HepG2 (cell line): Measurements from ENCODE around the gene RGS8. TPM values are rescaled to one million over a fixed set of nuclear protein-coding genes. Genes with fewer than 3 reads are reported as not detected.

Experiments used
- ATAC-seq: fragments of 200-7000 bp; cut with Tn5 transposase; 3 replicates; pipeline ENCODE4 v1.9.1; 2020; ENCODE audit warnings: mild to moderate bottlenecking, moderate library complexity
- BruUV-seq: library from RNA; stranded (reverse); fragments of 400-500 nt; replicated peaks from 2 replicates; lab custom pipeline; 2021; lab: Mats Ljungman, UMichigan
- CTCF ChIA-PET: fragments of 300-600 bp; formaldehyde crosslinking; extraction: SDS; loops from one replicate; lab custom pipeline; 2021; ENCODE audit warnings: low total read pairs, inconsistent platforms, low intra/inter-chr PET ratio; lab: Yijun Ruan, JAX
- POLR2A ChIA-PET: fragments of 350-600 bp; sonication (Branson Sonifier 250); formaldehyde crosslinking; loops from one replicate; lab custom pipeline; 2020; ENCODE audit warnings: antibody characterized with exemption, inconsistent platforms; lab: Yijun Ruan, JAX
- DNase-seq: peaks from one replicate; pipeline ENCODE4 v3.0.0-alpha.2; 2015; ENCODE audit warnings: low spot score
- FAIRE-seq: peaks from 3 replicates; lab custom pipeline; 2011; peaks lifted over from hg19 to GRCh38; lab: Jason Lieb, UNC
- H2AFZ ChIP-seq: one replicate; pipeline ENCODE4 v1.6.1; 2011; ENCODE audit warnings: low read length, inconsistent platforms
- H3K27ac ChIP-seq: fragments of 300-600 bp; 3 replicates; pipeline ENCODE4 v1.8.0; 2011; ENCODE audit warnings: mixed run types, mild to moderate bottlenecking, mixed read lengths, low read length, inconsistent platforms; ENCODE audit not compliant: insufficient read depth; ENCODE audit errors: extremely low read length
- H3K27me3 ChIP-seq, 2 experiments: fragments of 200-600 bp in 1 of 2; 2 replicates in 1 of 2; 3 replicates in 1 of 2; pipeline versions ENCODE4 v1.6.0 to v1.8.0; 2011; ENCODE audit warnings: low read length in 2 of 2, mild to moderate bottlenecking in 2 of 2, moderate library complexity in 2 of 2, inconsistent platforms in 1 of 2; ENCODE audit not compliant: insufficient read depth in 2 of 2, control insufficient read depth in 1 of 2
- H3K36me3 ChIP-seq, 2 experiments: fragments of 200-600 bp in 1 of 2; replicated peaks in 1 of 2; 2 replicates in 1 of 2; 3 replicates in 1 of 2; pipeline versions ENCODE4 v1.5.1 to v1.8.0; 2011; ENCODE audit warnings: low read length in 2 of 2, inconsistent platforms in 1 of 2; ENCODE audit not compliant: insufficient read depth in 2 of 2, control insufficient read depth in 1 of 2
- H3K4me1 ChIP-seq: 2 replicates; pipeline ENCODE4 v1.5.1; 2012; ENCODE audit warnings: low read length, inconsistent platforms; ENCODE audit not compliant: insufficient read depth
- H3K4me2 ChIP-seq: 2 replicates; pipeline ENCODE4 v1.6.0; 2011; ENCODE audit warnings: low read depth, low read length, inconsistent platforms
- H3K4me3 ChIP-seq, 3 experiments: fragments of 200-600 bp in 1 of 3; sonication (generic), shearing (Covaris generic) in 1 of 3; replicated peaks in 1 of 3; 2 replicates each; pipeline ENCODE4 v1.5.1; 2011 to 2016; ENCODE audit warnings: low read length in 3 of 3, inconsistent platforms in 2 of 3, low read depth in 2 of 3, mild to moderate bottlenecking in 2 of 3, control low read depth in 1 of 3, mixed read lengths in 1 of 3; ENCODE audit not compliant: insufficient read depth in 1 of 3
- H3K79me2 ChIP-seq: one replicate; pipeline ENCODE4 v1.6.1; 2011; ENCODE audit warnings: low read length, inconsistent platforms; ENCODE audit not compliant: insufficient read depth
- H3K9ac ChIP-seq: 2 replicates; pipeline ENCODE4 v1.6.0; 2011; ENCODE audit warnings: mild to moderate bottlenecking, low read depth, low read length, inconsistent platforms; ENCODE audit not compliant: insufficient read depth
- H3K9me3 ChIP-seq: 2 replicates; pipeline ENCODE4 v1.5.1; 2012; ENCODE audit warnings: mild to moderate bottlenecking, low read length
- H4K20me1 ChIP-seq: 2 replicates; pipeline ENCODE4 v1.6.0; 2011; ENCODE audit warnings: inconsistent platforms, mild to moderate bottlenecking, low read length, moderate library complexity; ENCODE audit not compliant: insufficient read depth
- GTF3A ChIP-seq: sonication (generic); formaldehyde crosslinking; conservative IDR thresholded peaks from 2 replicates; pipeline ENCODE4 v1.4.0; 2020; ENCODE audit warnings: mild to moderate bottlenecking, missing genetic modification reagents
- HNRNPUL1 ChIP-seq: fragments of 200-400 bp; formaldehyde crosslinking; IDR thresholded peaks from 2 replicates; pipeline ENCODE4 v1.6.1; 2017; ENCODE audit warnings: low read depth, mild to moderate bottlenecking, low read length, moderate library complexity
- NFKBIZ ChIP-seq: IDR thresholded peaks from 2 replicates; pipeline ENCODE4 v1.6.1; 2018; ENCODE audit warnings: missing genetic modification reagents, missing compliant biosample characterization
- NFYB ChIP-seq: sonication (generic); formaldehyde crosslinking; IDR thresholded peaks from 2 replicates; pipeline ENCODE4 v1.4.0; 2020; ENCODE audit warnings: missing genetic modification reagents
- PRPF4 ChIP-seq: fragments of 200-400 bp; formaldehyde crosslinking; IDR thresholded peaks from 2 replicates; pipeline ENCODE4 v1.6.1; 2016; ENCODE audit warnings: low read length, low read depth; ENCODE audit not compliant: poor library complexity, severe bottlenecking
- SP140L ChIP-seq: sonication (generic); formaldehyde crosslinking; IDR thresholded peaks from 2 replicates; pipeline ENCODE4 v1.4.0; 2020; ENCODE audit warnings: missing genetic modification reagents, borderline replicate concordance
- UBTF ChIP-seq: sonication (generic); formaldehyde crosslinking; IDR thresholded peaks from 2 replicates; pipeline ENCODE4 v1.4.0; 2020; ENCODE audit warnings: mild to moderate bottlenecking, missing genetic modification reagents
- ZKSCAN5 ChIP-seq: sonication (generic); formaldehyde crosslinking; IDR thresholded peaks from 2 replicates; pipeline ENCODE4 v1.5.1; 2020; ENCODE audit warnings: mild to moderate bottlenecking, missing genetic modification reagents
- WGBS: methylation state at CpG from one replicate; pipeline ENCODE4 v1.1.6; 2017; ENCODE audit warnings: low lambda C conversion rate; 5-methylcytosine and 5-hydroxymethylcytosine counted together
- in situ Hi-C: cut with HindIII; loops from 2 replicates; pipeline ENCODE4 v1.10.0; 2017; ENCODE audit warnings: low pct_unique_long_range_greater_than_20kb; ENCODE audit not compliant: extremely low pct_ligation_motif_present
- intact Hi-C: fragments of 100-400 bp; cut with micrococcal nuclease; formaldehyde crosslinking; loops from one replicate; pipeline ENCODE4 v1.10.0; 2022; ENCODE audit not compliant: unreplicated experiment
- polyA plus RNA-seq, 8 experiments: library from polyadenylated mRNA; depleted of rRNA in 3 of 8; stranded (reverse) in 7 of 8; unstranded in 1 of 8; fragments of >200 nt; fragmentation: Illumina TruSeq in 4 of 8; extraction: Trizol in 4 of 8; gene quantifications; 2 replicates each; pipeline versions ENCODE4 v1.2.1 to v1.2.3, GENCODE V29; 2011 to 2016; ENCODE audit warnings: low read depth in 4 of 8, missing spikeins in 1 of 8, mixed read lengths in 1 of 8; ENCODE audit not compliant: insufficient read depth in 1 of 8
- total RNA-seq, 5 experiments: library from RNA; depleted of rRNA; stranded (reverse); fragments of >200 nt; fragmentation: Illumina TruSeq; extraction: Trizol; gene quantifications; 2 replicates each; pipeline ENCODE4 v1.2.3, GENCODE V29; 2016; ENCODE audit warnings: low read depth in 1 of 5

RGS8 gene
- total and polyA plus RNA-seq, 2 of the 13 experiments (the other 11 are each of a cell fraction or from before 2014, with no cell fraction given) = not detected

GRCh38 chr1:182644886-182645285 is 39.5 kb downstream of the RGS8 start:
- H3K27me3 ChIP-seq = peaks cover 0 to 3% of the 10 kb centered on the region in 2 experiments; a peak in 1 of 5 replicates
- ATAC-seq (no peak), DNase-seq (no peak), FAIRE-seq (no peak)
- H4K20me1 ChIP-seq = no peaks in the 10 kb centered on the region
- no peak overlapping the region for H3K9ac ChIP-seq
- ChIA-PET CTCF (no interaction called here), POLR2A (no interaction called here)
- intact Hi-C loops (no loop called here), in situ Hi-C loops (no loop called here)
- H3K4me2 ChIP-seq = no peak overlapping the region
- H3K27ac ChIP-seq = no peak overlapping the region
- no peaks in the 10 kb centered on the region; the same call in 1 of the 2 replicates for H3K9me3 ChIP-seq
- BruUV-seq = no TSS peak
- TF ChIP-seq ZKSCAN5 (CRISPR knock-in tag) = no peak
- TF ChIP-seq NFYB = no peak
- TF ChIP-seq NFKBIZ (CRISPR knock-in tag) = no peak
- TF ChIP-seq SP140L (CRISPR knock-in tag) = no peak
- no peak overlapping the region for H2AFZ ChIP-seq
- no peaks in the 10 kb centered on the region for H3K79me2 ChIP-seq
- H3K4me3 ChIP-seq = no peak overlapping the region
- 0% methylated on average over 4 of the region's 4 CpGs for WGBS
- H3K36me3 ChIP-seq = no peaks in the 10 kb centered on the region
- H3K4me1 ChIP-seq = no peaks in the 10 kb centered on the region

- Histone ChIP-seq H3K9ac (no peak overlapping the region), H3K27ac (no peak overlapping the region), H3K4me1 (no peaks in the 10 kb centered on the region), H3K4me2 (no peak overlapping the region), H3K4me3 (no peak overlapping the region), H3K36me3 (no peaks in the 10 kb centered on the region), H3K79me2 (no peaks in the 10 kb centered on the region), H2AFZ (no peak overlapping the region), H3K9me3 (no peaks in the 10 kb centered on the region; the same call in 1 of the 2 replicates), H3K27me3 (peaks cover 0 to 3% of the 10 kb centered on the region in 2 experiments; a peak in 1 of 5 replicates), H4K20me1 (no peaks in the 10 kb centered on the region)
- ATAC-seq (no peak), DNase-seq (no peak), FAIRE-seq (no peak)
- WGBS = 24% methylated on average over 2 of the region's 3 CpGs
- CTCF ChIA-PET = no interaction called here
- POLR2A ChIA-PET = no interaction called here
- no TSS peak for BruUV-seq
- intact Hi-C loops = no loop called here
- in situ Hi-C loops = no loop called here
- TF ChIP-seq HNRNPUL1 (no peak), PRPF4 (no peak), GTF3A (CRISPR knock-in tag) (no peak), UBTF (CRISPR knock-in tag) (no peak)
Measured at GRCh38 chr1:182643699-182644098, 40.7 kb downstream of the RGS8 start.
